Measurements from ENCODE around the gene ACTL10. TPM values are rescaled to one million over a fixed set of nuclear protein-coding genes. Genes with fewer than 3 reads are reported as not detected.

The ACTL10 gene
- total RNA-seq, 1 donor, result 0.42 TPM

DNA sequence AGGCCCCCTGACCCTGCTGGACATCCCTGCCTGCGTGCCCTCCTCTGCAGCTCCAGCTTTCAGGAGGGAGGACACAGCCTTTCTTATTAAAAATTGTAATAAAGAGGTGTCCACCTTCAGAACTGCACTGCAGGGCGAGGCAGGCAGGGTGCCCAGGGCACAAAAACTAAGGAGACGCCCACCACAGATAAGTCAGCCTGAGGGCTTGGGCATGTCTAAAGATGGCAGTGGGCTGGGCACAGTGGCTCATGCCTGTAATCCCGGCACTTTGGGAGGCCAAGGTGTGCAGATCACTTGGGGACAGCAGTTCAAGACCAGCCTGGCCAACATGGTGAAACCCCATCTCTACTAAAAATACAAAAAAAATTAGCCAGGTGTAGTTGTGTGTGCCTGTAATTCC is 11.6 kb upstream of the ACTL10 start:
- Histone ChIP-seq H3K9me3 (ENCODE audit: low read depth, low read length) (no peaks in the 10 kb centered on the region), H3K27me3 (ENCODE audit: insufficient read depth, low read length) (no peaks in the 10 kb centered on the region), H3K4me3 (ENCODE audit: low read length) (no peak overlapping the region), H3K4me1 (ENCODE audit: insufficient read depth, low read length) (no peaks in the 10 kb centered on the region)

DNA sequence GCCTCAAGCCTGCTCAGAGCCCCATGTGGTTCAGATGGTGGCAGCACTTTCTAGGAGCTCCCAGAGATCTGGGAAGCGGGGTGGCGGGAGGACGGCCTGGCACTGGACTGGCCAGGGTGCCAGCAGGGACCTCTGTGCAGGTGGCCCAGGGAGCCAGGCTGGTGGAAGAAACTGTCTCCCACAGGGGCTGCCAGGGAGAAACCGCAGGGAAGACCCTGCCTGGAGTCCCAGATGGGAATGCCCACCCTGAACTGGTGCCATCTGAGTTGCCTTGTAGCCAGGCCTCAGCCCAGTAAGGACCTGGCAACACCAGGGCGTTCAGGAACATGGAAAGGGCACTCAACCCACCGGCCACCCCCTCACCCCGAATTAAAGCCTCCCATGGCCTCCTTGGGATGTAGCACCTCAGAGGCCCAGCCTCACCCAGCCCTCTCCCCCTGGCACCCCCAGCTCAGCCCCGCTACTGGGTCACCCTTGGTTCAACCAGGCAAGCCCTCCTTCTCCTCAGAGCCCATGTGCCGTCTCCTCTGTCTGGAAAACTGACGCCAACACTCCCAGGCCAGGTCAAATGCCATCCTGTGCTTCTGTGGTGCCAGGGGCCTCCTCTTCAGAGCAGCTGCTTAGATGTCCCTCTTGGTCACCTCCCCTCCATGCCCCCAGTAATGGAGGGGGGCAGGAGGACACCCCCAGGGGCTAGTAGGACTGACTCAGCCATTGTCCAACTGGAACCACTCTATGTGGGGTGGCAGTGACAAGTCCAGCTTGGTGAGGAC is 10.5 kb upstream of the ACTL10 start:
- no peak overlapping the region for H3K4me3 ChIP-seq (ENCODE audit: low read length)
- H3K4me1 ChIP-seq (ENCODE audit: insufficient read depth, low read length), result no peaks in the 10 kb centered on the region
- no peaks in the 10 kb centered on the region for H3K27me3 ChIP-seq (ENCODE audit: insufficient read depth, low read length)
- H3K9me3 ChIP-seq (ENCODE audit: low read depth, low read length), result no peaks in the 10 kb centered on the region

DNA sequence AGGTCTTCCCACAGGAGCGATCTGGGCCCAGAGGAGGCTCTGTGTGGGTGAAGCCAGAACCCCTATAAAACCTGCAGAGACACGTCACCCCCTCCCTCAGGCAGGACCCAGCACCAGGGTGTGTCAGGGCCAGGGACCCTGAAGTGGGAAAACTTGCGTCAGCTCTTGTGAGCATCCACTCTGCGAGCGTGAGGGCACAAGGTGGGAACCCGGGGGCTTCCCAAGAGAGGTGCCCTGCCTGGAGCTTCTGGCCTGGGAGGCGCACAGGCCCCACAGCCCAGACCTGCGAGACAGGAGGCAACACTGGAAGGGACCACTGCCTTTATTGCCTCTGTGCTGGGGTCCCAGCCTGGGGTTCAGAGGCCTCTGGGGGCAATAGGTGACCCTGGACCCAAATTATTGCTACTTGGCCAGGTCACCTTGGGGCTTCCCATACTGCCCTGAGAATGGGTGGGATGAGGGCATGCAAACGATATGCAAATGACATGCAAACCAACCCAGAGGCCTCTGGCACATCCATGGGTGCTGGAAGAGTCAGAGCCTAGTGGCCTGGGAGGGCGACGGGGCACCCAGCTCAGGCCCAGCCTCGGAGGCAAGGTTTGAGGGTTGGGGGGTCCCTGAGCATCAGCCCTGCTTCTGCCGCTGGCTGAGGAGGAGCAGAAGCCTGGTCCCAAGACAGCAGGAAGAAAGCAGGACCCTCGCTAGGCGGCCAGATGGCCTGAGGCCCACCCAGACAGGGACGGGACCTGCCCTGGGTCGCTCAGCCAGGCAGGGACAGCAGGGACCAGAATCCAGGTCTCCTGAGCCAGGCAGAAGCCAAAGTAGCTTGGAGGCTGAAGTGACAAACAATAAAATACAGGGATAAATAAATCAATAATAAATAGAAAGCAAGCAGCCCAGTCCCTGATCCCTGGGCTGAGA is 9.7 kb upstream of the ACTL10 start:
- no peaks in the 10 kb centered on the region for H3K4me1 ChIP-seq (ENCODE audit: insufficient read depth, low read length)
- H3K9me3 ChIP-seq (ENCODE audit: low read depth, low read length), result no peaks in the 10 kb centered on the region
- H3K27me3 ChIP-seq (ENCODE audit: insufficient read depth, low read length), result no peaks in the 10 kb centered on the region
- no peak overlapping the region for H3K4me3 ChIP-seq (ENCODE audit: low read length)

DNA sequence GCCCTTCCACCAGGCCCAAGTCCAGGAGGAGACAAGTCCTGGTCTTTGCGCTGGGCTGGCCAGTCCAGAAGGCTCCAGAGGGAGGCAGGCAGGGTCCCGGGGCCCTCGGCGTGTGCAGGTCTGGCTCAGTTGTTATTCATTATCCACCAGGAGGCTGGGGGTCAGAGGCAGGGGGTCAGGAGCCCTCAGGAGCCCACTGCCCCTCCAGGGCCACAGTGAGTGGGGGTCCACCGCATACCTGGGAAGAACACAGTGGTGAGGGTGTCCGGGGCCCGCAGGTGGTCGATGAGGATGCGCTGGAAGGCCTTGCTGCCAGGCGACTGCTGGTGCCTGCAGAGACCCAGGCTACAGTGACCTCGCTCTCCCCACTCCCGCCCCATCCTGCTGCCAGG is 9.0 kb upstream of the ACTL10 start:
- Histone ChIP-seq H3K27me3 (ENCODE audit: insufficient read depth, low read length) (no peaks in the 10 kb centered on the region), H3K4me3 (ENCODE audit: low read length) (no peak overlapping the region), H3K4me1 (ENCODE audit: insufficient read depth, low read length) (peaks cover 3% of the 10 kb centered on the region), H3K9me3 (ENCODE audit: low read depth, low read length) (no peaks in the 10 kb centered on the region)

DNA sequence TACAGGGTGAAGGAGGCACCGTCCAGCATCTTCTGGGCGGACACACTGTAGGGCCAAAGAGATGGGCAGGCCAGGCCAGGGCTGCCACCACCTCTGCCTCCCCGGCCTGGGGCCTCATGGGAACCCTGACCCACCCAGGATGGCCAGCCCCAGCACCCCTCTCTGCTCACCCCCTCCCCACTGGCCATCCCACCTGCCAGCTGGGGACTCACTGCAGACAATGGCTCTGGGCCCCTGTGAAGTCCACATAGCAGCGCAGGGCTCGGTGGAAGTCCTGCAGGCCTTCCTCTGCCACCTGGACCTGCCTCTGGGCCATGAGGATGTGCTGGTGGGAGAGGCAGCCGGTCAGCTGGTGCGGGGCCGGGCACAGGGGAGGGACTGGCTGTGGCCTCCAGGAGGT is 8.2 kb upstream of the ACTL10 start:
- Histone ChIP-seq H3K9me3 (ENCODE audit: low read depth, low read length) (no peaks in the 10 kb centered on the region), H3K4me1 (ENCODE audit: insufficient read depth, low read length) (peaks cover 10% of the 10 kb centered on the region), H3K27me3 (ENCODE audit: insufficient read depth, low read length) (no peaks in the 10 kb centered on the region), H3K4me3 (ENCODE audit: low read length) (no peak overlapping the region)

DNA sequence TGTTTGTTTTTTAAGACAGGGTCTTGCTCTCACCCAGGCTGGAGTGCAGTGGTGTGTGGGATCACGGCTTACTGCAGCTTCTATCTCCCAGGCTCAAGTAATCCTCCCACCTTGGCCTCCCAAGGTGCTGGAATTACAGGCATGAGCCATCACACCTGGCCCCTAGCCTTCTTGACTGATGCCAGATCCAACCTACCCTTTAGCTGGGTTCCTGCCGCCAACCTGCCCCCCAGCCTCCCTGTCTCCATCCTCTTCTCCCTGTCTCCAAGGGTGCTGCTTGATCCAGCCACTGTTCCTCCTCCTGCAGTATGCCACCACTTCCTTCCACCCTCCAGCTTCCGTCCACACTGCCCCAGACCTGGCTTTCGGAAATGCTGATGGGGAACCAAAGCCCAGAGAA is 7.8 kb upstream of the ACTL10 start:
- no peak overlapping the region for H3K4me3 ChIP-seq (ENCODE audit: low read length)
- peaks cover 12% of the 10 kb centered on the region for H3K4me1 ChIP-seq (ENCODE audit: insufficient read depth, low read length)
- no peaks in the 10 kb centered on the region for H3K27me3 ChIP-seq (ENCODE audit: insufficient read depth, low read length)
- no peaks in the 10 kb centered on the region for H3K9me3 ChIP-seq (ENCODE audit: low read depth, low read length)

DNA sequence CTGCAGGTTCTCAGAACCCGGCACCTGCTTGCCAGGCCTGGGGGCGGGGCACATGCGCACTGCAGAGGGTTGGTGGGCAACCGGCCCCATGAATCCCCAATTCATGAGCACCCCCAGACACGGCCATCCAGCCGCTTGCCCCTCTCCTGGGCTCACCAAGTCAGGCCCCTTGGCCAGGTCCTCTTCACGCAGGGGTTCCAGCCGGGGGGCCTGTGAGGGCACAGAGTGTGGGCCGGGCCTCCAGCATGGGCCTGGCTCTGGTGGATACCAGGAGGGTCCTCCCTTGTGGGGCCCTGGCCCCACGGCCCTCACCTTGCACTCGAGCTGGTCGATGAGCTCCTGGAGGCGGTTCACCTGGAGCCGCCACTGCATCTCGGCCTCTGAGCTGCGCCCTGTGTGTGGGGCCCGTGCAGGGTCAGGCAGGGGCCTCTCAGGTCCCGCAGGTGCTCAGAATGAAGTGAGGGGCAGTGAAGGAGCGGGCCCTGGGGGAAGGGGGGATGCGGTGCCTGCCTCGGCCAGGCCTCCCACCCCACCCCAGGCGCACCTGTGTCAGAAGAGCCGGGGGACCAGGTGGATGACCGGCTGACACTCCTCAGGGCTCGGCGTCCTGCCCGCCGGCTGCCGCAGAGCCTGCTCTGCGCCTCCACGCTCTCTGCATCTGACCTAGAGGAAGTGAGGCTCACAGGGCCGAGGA is 7.3 kb upstream of the ACTL10 start:
- Histone ChIP-seq H3K9me3 (ENCODE audit: low read depth, low read length) (no peaks in the 10 kb centered on the region), H3K4me1 (ENCODE audit: insufficient read depth, low read length) (peaks cover 18% of the 10 kb centered on the region), H3K27me3 (ENCODE audit: insufficient read depth, low read length) (no peaks in the 10 kb centered on the region), H3K4me3 (ENCODE audit: low read length) (no peak overlapping the region)

DNA sequence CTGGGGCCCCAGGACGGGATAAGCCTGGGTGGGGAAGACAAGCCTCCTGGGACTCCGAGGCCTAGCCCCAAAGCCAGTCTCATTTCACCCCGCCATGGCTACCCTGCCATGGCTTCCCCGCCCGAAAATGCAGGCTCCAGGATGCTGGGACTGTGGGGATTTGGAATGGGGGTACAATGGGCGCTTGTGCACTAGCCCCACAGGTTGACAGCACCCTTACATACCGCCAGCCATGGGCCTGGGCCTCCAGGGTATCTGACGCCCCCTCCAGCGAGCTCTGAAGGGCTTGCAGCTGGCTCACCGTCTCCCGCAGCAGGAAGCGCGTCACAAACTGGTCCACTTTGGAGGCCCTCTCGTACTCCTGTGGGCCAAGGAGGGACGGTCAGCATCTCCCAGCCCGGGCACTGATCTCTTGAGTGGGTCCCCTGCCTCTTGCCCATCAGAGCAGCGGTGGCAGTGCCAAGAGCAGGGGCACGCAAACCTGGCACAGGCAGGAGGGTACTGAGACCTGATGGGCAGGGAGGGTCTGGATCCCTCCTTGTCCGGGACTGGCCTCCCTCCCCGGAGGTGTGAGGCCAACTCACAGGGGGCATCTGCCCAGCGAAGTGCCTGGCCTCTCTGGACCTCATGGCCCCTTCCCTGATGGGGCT is 6.6 kb upstream of the ACTL10 start:
- Histone ChIP-seq H3K4me1 (ENCODE audit: insufficient read depth, low read length) (peaks cover 23% of the 10 kb centered on the region), H3K4me3 (ENCODE audit: low read length) (no peak overlapping the region), H3K27me3 (ENCODE audit: insufficient read depth, low read length) (no peaks in the 10 kb centered on the region), H3K9me3 (ENCODE audit: low read depth, low read length) (no peaks in the 10 kb centered on the region)

DNA sequence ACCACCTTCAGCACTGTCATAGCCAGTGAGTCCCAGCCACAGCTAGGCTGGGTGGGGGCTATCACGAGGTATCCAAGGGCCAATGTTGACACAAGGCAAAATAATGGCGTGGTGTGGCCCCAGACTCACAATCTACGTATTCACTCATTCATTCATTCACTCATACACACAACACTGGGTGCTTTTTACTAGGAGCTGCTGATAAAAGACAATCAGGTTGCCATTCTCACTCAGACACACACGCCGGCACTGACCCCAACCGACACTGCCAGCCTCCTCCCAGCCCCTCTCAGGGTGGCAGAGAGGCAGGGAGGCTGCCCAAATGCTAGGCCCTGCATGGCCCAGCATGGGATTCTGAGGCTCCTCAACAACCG is 6.1 kb upstream of the ACTL10 start:
- no peaks in the 10 kb centered on the region for H3K9me3 ChIP-seq (ENCODE audit: low read depth, low read length)
- peaks cover 23% of the 10 kb centered on the region for H3K4me1 ChIP-seq (ENCODE audit: insufficient read depth, low read length)
- no peak overlapping the region for H3K4me3 ChIP-seq (ENCODE audit: low read length)
- no peaks in the 10 kb centered on the region for H3K27me3 ChIP-seq (ENCODE audit: insufficient read depth, low read length)

DNA sequence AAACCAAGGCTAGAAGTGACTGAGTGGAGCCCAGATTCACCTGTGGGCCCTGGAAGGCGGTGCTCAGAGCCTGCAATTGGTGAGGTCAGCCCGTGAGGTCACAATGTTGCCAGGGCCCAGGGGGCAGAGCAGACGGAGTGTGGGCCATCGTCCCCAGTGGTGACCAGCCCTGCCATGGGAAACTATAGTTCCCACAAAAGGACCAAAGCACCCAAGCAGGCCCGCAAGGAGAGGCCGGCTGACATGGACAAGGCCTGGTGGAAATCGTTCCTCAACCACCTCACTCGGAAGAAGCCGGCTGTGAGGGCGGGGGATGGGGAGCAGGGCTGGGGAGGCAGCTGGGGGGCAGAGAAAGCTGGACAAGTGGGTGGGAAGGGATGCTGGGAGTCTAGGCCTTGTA is 4.6 kb upstream of the ACTL10 start, which contains the start of gene C20orf144:
Gene C20orf144 (plus strand): TSS at position 156 of the 400 bp plus-strand sequence. CDS start 19 bp downstream, at position 175.
- Histone ChIP-seq H3K4me1 (ENCODE audit: insufficient read depth, low read length) (peaks cover 35% of the 10 kb centered on the region), H3K27me3 (ENCODE audit: insufficient read depth, low read length) (no peaks in the 10 kb centered on the region), H3K4me3 (ENCODE audit: low read length) (peak within 1 kb of the TSS; percentile 61), H3K9me3 (ENCODE audit: low read depth, low read length) (no peaks in the 10 kb centered on the region)

DNA sequence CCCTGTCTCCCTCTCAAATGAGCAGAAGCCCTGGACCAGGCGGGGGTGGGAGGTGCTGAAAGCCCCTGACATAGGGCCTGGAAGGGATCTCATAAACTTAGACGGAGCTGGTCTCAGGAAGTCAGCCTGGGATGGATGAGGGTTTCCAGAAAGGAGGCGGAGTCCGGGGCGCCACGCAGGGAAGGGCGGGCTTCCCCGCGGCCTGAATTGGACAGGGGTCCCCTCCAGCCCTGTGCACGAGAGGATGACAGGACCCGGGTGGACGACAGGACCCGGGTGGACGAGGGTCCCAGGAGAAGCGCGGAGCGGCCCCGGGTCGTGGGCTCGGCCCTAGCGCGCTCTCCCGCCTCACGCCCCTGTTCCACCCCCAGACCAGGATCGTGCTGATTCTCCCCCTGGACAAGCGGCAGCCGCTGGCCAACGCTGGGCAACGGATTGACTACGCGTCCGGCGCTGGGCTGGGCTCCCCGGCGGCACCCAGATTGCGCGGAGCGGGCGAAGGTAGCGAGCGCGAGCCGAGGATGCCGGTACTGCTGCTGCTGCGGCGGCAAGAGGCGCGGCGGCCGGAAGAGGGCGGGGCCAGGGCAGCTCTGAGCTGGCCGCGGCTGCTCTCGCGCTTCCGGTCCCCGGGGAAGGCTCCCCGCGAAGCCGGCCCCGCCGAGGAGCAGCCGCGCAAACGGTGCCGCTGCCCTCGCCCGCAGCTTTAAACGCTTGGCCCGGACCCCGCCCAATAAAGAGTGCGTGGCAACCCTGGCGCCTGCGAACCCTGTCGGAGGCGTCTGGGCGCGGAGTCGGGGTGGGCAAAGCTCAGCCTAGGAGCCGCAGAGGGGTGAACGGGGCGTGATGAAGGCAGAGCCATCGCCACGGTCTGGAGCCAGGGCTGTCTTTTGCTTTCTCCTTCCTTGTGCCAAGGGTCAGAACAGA is 3.3 kb upstream of the ACTL10 start:
- no peaks in the 10 kb centered on the region for H3K27me3 ChIP-seq (ENCODE audit: insufficient read depth, low read length)
- no peaks in the 10 kb centered on the region for H3K9me3 ChIP-seq (ENCODE audit: low read depth, low read length)
- peaks cover 47% of the 10 kb centered on the region for H3K4me1 ChIP-seq (ENCODE audit: insufficient read depth, low read length)
- peak overlapping the region; percentile 61 for H3K4me3 ChIP-seq (ENCODE audit: low read length)

DNA sequence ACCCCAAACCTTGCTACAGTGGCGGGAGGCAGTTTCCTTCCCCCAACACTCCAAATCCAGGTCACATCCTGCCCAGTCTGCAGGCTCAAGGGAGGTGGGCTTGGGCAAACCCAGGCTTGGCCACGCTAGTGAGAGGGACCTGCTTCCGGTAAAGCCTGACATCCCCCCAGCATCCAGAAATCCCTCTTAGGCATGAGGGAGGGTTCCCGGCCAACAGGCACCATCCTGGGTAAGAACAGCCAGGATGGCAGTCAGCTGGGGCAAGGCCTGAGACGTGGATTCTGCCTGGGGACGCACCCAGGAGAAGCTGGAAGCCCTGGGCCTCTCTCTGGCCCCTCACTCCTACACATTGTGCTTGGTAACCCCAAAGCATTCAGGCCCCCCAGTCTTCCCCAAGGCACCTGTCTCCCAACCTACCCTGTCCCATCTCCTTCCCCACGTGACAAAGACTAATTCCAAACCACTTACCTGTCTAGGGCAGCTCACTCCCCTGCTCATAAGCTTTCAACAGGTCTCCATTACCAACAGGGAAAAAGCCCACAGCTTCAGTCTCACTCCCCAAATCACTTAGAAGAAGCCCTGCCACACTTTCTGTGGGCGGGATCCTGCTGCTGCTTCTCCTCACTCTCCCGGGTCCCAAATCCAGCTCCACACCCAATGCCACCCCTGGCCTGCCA is 2.5 kb upstream of the ACTL10 start:
- H3K9me3 ChIP-seq (ENCODE audit: low read depth, low read length), result no peaks in the 10 kb centered on the region
- peaks cover 47% of the 10 kb centered on the region for H3K4me1 ChIP-seq (ENCODE audit: insufficient read depth, low read length)
- peak overlapping the region; percentile 61 for H3K4me3 ChIP-seq (ENCODE audit: low read length)
- no peaks in the 10 kb centered on the region for H3K27me3 ChIP-seq (ENCODE audit: insufficient read depth, low read length)

DNA sequence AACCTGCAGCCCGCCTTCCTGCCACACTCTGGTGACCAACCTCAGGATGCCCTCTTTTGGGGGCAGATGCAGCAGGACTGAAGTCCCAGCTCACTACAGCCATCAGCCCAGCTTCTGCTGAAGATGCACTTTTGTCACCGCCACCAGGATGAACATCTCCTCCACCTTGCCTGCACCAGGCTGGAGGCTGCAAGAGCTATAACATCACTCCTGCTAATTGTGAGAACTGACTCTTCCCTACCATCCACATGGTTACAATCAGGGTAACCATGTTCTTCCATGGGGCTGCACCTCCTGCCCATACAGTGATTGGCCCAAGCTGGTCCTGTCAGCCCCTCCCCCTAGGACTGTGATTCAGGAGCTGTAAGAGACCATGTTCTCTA is 2.0 kb upstream of the ACTL10 start:
- no peaks in the 10 kb centered on the region for H3K27me3 ChIP-seq (ENCODE audit: insufficient read depth, low read length)
- H3K9me3 ChIP-seq (ENCODE audit: low read depth, low read length), result no peaks in the 10 kb centered on the region
- peaks cover 47% of the 10 kb centered on the region for H3K4me1 ChIP-seq (ENCODE audit: insufficient read depth, low read length)
- no peak overlapping the region for H3K4me3 ChIP-seq (ENCODE audit: low read length)
